IMR-90 (cell line): ENCODE measurements around the gene TMUB1. TPM values are rescaled to one million over a fixed set of nuclear protein-coding genes. Genes with fewer than 3 reads are reported as not detected.

Source experiments
- ATAC-seq: fragments of 200-7000 bp; cut with Tn5 transposase; 2 replicates; pipeline ENCODE4 v1.9.1; 2020; ENCODE audit warnings: low read depth, mild to moderate bottlenecking, moderate library complexity
- BruUV-seq: library from RNA; stranded (reverse); fragments of 400-500 nt; replicated peaks from 2 replicates; lab custom pipeline; 2021; lab: Mats Ljungman, UMichigan
- CTCF ChIA-PET: fragments of 300-600 bp; formaldehyde crosslinking; extraction: SDS; loops from one replicate; lab custom pipeline; 2021; ENCODE audit warnings: antibody characterized with exemption; lab: Yijun Ruan, JAX
- POLR2A ChIA-PET: fragments of 300-600 bp; sonication (Branson Sonifier 250); formaldehyde crosslinking; loops from one replicate; lab custom pipeline; 2022; ENCODE audit warnings: antibody characterized with exemption; ENCODE audit not compliant: unreplicated experiment; lab: Charles Lee
- DNase-seq: peaks from one replicate; pipeline ENCODE4 v3.0.0; 2013
- H2AFZ ChIP-seq: replicated peaks from 2 replicates; pipeline ENCODE3; 2013; ENCODE audit warnings: low read length, mild to moderate bottlenecking; ENCODE audit not compliant: poor library complexity
- H2AK5ac ChIP-seq: 2 replicates; pipeline ENCODE4 v1.6.1; 2013; ENCODE audit warnings: low read depth, low read length, inconsistent platforms
- H2AK9ac ChIP-seq: replicated peaks from 2 replicates; pipeline ENCODE3; 2013; ENCODE audit warnings: mild to moderate bottlenecking, low read depth, low read length, moderate library complexity; ENCODE audit not compliant: poor library complexity
- H2BK120ac ChIP-seq: 2 replicates; pipeline ENCODE4 v1.6.1; 2013; ENCODE audit warnings: low read depth, low read length, inconsistent platforms
- H2BK15ac ChIP-seq: 3 replicates; pipeline ENCODE4 v1.6.1; 2013; ENCODE audit warnings: low read depth, low read length, inconsistent platforms
- H2BK20ac ChIP-seq: 2 replicates; pipeline ENCODE4 v1.6.1; 2013; ENCODE audit warnings: low read depth, mild to moderate bottlenecking, inconsistent platforms, low read length, moderate library complexity
- H2BK5ac ChIP-seq: 2 replicates; pipeline ENCODE4 v1.6.1; 2013; ENCODE audit warnings: mild to moderate bottlenecking, low read depth, low read length, inconsistent platforms; ENCODE audit not compliant: poor library complexity, severe bottlenecking
- H3K14ac ChIP-seq: replicated peaks from 2 replicates; pipeline ENCODE4 v1.6.1; 2013; ENCODE audit warnings: low read depth, low read length, inconsistent platforms
- H3K18ac ChIP-seq: 2 replicates; pipeline ENCODE4 v1.6.1; 2013; ENCODE audit warnings: low read depth, low read length, control low read depth
- H3K23ac ChIP-seq: 2 replicates; pipeline ENCODE4 v1.6.1; 2013; ENCODE audit warnings: low read depth, low read length, inconsistent platforms
- H3K27ac ChIP-seq: 2 replicates; pipeline ENCODE4 v1.5.1; 2013; ENCODE audit warnings: mild to moderate bottlenecking, control low read depth, low read length; ENCODE audit not compliant: insufficient read depth
- H3K27me3 ChIP-seq: 2 replicates; pipeline ENCODE4 v1.6.1; 2013; ENCODE audit warnings: low read length; ENCODE audit not compliant: control insufficient read depth, insufficient read depth
- H3K36me3 ChIP-seq: 2 replicates; pipeline ENCODE4 v1.6.1; 2013; ENCODE audit warnings: low read length, mixed read lengths; ENCODE audit not compliant: control insufficient read depth, insufficient read depth
- H3K4ac ChIP-seq: 2 replicates; pipeline ENCODE4 v1.6.1; 2013; ENCODE audit warnings: low read depth, low read length, inconsistent platforms
- H3K4me1 ChIP-seq: 2 replicates; pipeline ENCODE4 v1.6.1; 2013; ENCODE audit warnings: low read length, mixed read lengths; ENCODE audit not compliant: control insufficient read depth, insufficient read depth
- H3K4me2 ChIP-seq: 2 replicates; pipeline ENCODE4 v1.6.1; 2013; ENCODE audit warnings: low read depth, mild to moderate bottlenecking, control low read depth, low read length, moderate library complexity
- H3K4me3 ChIP-seq: 2 replicates; pipeline ENCODE4 v1.5.1; 2013; ENCODE audit warnings: low read depth, mild to moderate bottlenecking, control low read depth, low read length, moderate library complexity; ENCODE audit not compliant: insufficient read depth
- H3K56ac ChIP-seq: 2 replicates; pipeline ENCODE4 v1.6.1; 2013; ENCODE audit warnings: low read length, inconsistent platforms; ENCODE audit not compliant: insufficient read depth; ENCODE audit errors: extremely low read depth
- H3K79me1 ChIP-seq, 2 experiments: 2 replicates each; pipeline ENCODE4 v1.6.1; 2013; ENCODE audit warnings: low read length in 2 of 2, inconsistent platforms in 1 of 2, low read depth in 1 of 2
- H3K9ac ChIP-seq: 2 replicates; pipeline ENCODE4 v1.6.1; 2013; ENCODE audit warnings: low read depth, low read length, control low read depth
- H3K9me1 ChIP-seq: 2 replicates; pipeline ENCODE4 v1.6.1; 2013; ENCODE audit warnings: low read length, inconsistent platforms; ENCODE audit not compliant: insufficient read depth
- H3K9me3 ChIP-seq: 2 replicates; pipeline ENCODE4 v1.6.1; 2013; ENCODE audit warnings: low read length; ENCODE audit not compliant: control insufficient read depth, insufficient read depth
- H4K20me1 ChIP-seq: 2 replicates; pipeline ENCODE4 v1.6.1; 2013; ENCODE audit warnings: low read length, inconsistent platforms; ENCODE audit not compliant: insufficient read depth
- H4K5ac ChIP-seq: 2 replicates; pipeline ENCODE4 v1.6.1; 2013; ENCODE audit warnings: mild to moderate bottlenecking, low read depth, low read length, control low read depth
- H4K8ac ChIP-seq, 2 experiments: 2 replicates each; pipeline ENCODE4 v1.6.1; 2013; ENCODE audit warnings: low read depth in 2 of 2, low read length in 2 of 2, control low read depth in 1 of 2, inconsistent platforms in 1 of 2
- H4K91ac ChIP-seq: 2 replicates; pipeline ENCODE4 v1.6.1; 2013; ENCODE audit warnings: low read depth, low read length, inconsistent platforms; ENCODE audit not compliant: insufficient read depth
- BHLHE40 ChIP-seq: fragments of 150-350 bp; IDR thresholded peaks from 2 replicates; pipeline ENCODE4 v1.6.1; 2016; ENCODE audit warnings: mild to moderate bottlenecking, low read depth, low read length
- CEBPB ChIP-seq: IDR thresholded peaks from 2 replicates; pipeline ENCODE4 v1.6.1; 2012; ENCODE audit warnings: low read depth, low read length, improper control_type of control experiment
- CHD1 ChIP-seq: IDR thresholded peaks from 2 replicates; pipeline ENCODE4 v1.6.1; 2012; ENCODE audit warnings: low read depth, low read length, improper control_type of control experiment
- ELK1 ChIP-seq: fragments of 150-350 bp; IDR thresholded peaks from 2 replicates; pipeline ENCODE4 v1.6.1; 2016; ENCODE audit warnings: low read depth, mild to moderate bottlenecking, low read length, moderate library complexity, borderline replicate concordance
- FOS ChIP-seq: fragments of 150-350 bp; IDR thresholded peaks from 2 replicates; pipeline ENCODE4 v1.6.1; 2016; ENCODE audit warnings: low read depth, low read length
- MAZ ChIP-seq: IDR thresholded peaks from 2 replicates; pipeline ENCODE4 v1.6.1; 2012; ENCODE audit warnings: low read depth, mild to moderate bottlenecking, low read length, improper control_type of control experiment, moderate library complexity, borderline replicate concordance
- MXI1 ChIP-seq: IDR thresholded peaks from 2 replicates; pipeline ENCODE4 v1.6.1; 2012; ENCODE audit warnings: low read depth, mild to moderate bottlenecking, low read length, moderate library complexity, borderline replicate concordance
- POLR2A ChIP-seq: IDR thresholded peaks from 2 replicates; pipeline ENCODE4 v1.6.1; 2012; ENCODE audit warnings: mild to moderate bottlenecking, low read depth, low read length
- RAD21 ChIP-seq: IDR thresholded peaks from 2 replicates; pipeline ENCODE4 v1.6.1; 2012; ENCODE audit warnings: low read length, improper control_type of control experiment
- RCOR1 ChIP-seq: IDR thresholded peaks from 2 replicates; pipeline ENCODE4 v1.6.1; 2012; ENCODE audit warnings: mild to moderate bottlenecking, low read length, improper control_type of control experiment; ENCODE audit not compliant: insufficient replicate concordance
- SMC3 ChIP-seq: fragments of 150-350 bp; IDR thresholded peaks from 2 replicates; pipeline ENCODE4 v1.6.1; 2016; ENCODE audit warnings: low read depth, mild to moderate bottlenecking, antibody characterized with exemption, low read length, moderate library complexity
- WGBS, 2 experiments: methylation state at CpG; one replicate each; pipeline versions ENCODE4 v1.1.5 to v1.1.7; 2013; ENCODE audit warnings: missing lambda C conversion rate in 2 of 2; ENCODE audit not compliant: insufficient read length in 1 of 2; ENCODE audit errors: extremely low coverage in 2 of 2; 5-methylcytosine and 5-hydroxymethylcytosine counted together
- dilution Hi-C: fragments of 300-500 bp; cut with HindIII; formaldehyde crosslinking; loops from one replicate; pipeline ENCODE4 v1.14.3; 2018; ENCODE audit warnings: low sequenced_read_pairs; ENCODE audit not compliant: unreplicated experiment
- in situ Hi-C: fragments of 300-500 bp; cut with MboI; formaldehyde crosslinking; loops from 3 replicates; pipeline ENCODE4 v1.14.3; 2019; ENCODE audit warnings: low sequenced_read_pairs, inconsistent platforms, mixed read lengths
- intact Hi-C: fragments of 100-400 bp; cut with micrococcal nuclease; formaldehyde crosslinking; loops from 2 replicates; pipeline ENCODE4 v1.10.0; 2022
- polyA plus RNA-seq, 3 experiments: library from polyadenylated mRNA; depleted of rRNA; stranded (reverse); fragments of >200 nt; gene quantifications; 2 replicates each; pipeline ENCODE4 v1.2.3, GENCODE V29; 2012; ENCODE audit warnings: low replicate concordance in 1 of 3
- total RNA-seq: library from RNA; depleted of rRNA; stranded (reverse); fragments of >200 nt; gene quantifications from 2 replicates; pipeline ENCODE4 v1.2.3, GENCODE V29; 2012
- TF ChIP-seq, protein P1 (sequence below): conservative IDR thresholded peaks from 2 replicates; pipeline ENCODE4 v1.5.1; 2012; ENCODE audit warnings: mild to moderate bottlenecking, low read depth, low read length, improper control_type of control experiment

The TMUB1 gene
- total and polyA plus RNA-seq, 2 of the 4 experiments (the other 2 are of a cell fraction): 6.8 to 29.8 TPM

- no peak overlapping the region for H2AFZ ChIP-seq
- no peak overlapping the region for H2BK20ac ChIP-seq
- H3K36me3 ChIP-seq: peaks cover 73% of the 10 kb centered on the region
- CTCF ChIA-PET: no interaction called here
- DNase-seq: no peak
- BruUV-seq: no TSS peak
- H4K91ac ChIP-seq: no peak overlapping the region
- no peak overlapping the region for H2BK15ac ChIP-seq
- no peak overlapping the region for H2AK5ac ChIP-seq
- no peak overlapping the region for H2BK5ac ChIP-seq
- in situ Hi-C loops: loop anchor here (10.0 to 25.0 kb wide), 2 partner anchors 184 to 334 kb away; no protein-coding TSS in a partner anchor
- H3K23ac ChIP-seq: no peak overlapping the region
- no peak overlapping the region for H3K4ac ChIP-seq
- TF ChIP-seq CHD1 (no peak), BHLHE40 (no peak), RCOR1 (no peak), SMC3 (no peak), CEBPB (no peak), RAD21 (no peak), MXI1 (no peak), ELK1 (no peak), FOS (no peak), MAZ (no peak), POLR2A (no peak)
- TF ChIP-seq, protein P1, sequence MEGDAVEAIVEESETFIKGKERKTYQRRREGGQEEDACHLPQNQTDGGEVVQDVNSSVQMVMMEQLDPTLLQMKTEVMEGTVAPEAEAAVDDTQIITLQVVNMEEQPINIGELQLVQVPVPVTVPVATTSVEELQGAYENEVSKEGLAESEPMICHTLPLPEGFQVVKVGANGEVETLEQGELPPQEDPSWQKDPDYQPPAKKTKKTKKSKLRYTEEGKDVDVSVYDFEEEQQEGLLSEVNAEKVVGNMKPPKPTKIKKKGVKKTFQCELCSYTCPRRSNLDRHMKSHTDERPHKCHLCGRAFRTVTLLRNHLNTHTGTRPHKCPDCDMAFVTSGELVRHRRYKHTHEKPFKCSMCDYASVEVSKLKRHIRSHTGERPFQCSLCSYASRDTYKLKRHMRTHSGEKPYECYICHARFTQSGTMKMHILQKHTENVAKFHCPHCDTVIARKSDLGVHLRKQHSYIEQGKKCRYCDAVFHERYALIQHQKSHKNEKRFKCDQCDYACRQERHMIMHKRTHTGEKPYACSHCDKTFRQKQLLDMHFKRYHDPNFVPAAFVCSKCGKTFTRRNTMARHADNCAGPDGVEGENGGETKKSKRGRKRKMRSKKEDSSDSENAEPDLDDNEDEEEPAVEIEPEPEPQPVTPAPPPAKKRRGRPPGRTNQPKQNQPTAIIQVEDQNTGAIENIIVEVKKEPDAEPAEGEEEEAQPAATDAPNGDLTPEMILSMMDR: no peak
- peaks cover 44% of the 10 kb centered on the region for H4K20me1 ChIP-seq
- no peak for ATAC-seq
- no peaks in the 10 kb centered on the region for H3K9me1 ChIP-seq
- H3K27me3 ChIP-seq: no peaks in the 10 kb centered on the region
- no peak overlapping the region for H4K5ac ChIP-seq
- 93% methylated on average over 18 of the region's 22 CpGs; no CpG with 5 or more reads in 1 of the 2 experiments for WGBS, 2 experiments
- intact Hi-C loops: loop anchor here (5.0 kb wide), 1 partner anchor 181 kb away; no protein-coding TSS in a partner anchor
- dilution Hi-C loops: no loop called here
- no peaks in the 10 kb centered on the region for H3K9me3 ChIP-seq
- POLR2A ChIA-PET: interaction anchor here (0.6 kb wide), 1 partner anchor 142 kb away, joined by 6 read pairs; no protein-coding TSS in a partner anchor
- no peak overlapping the region for H3K56ac ChIP-seq
- no peak overlapping the region for H3K14ac ChIP-seq
- no peak overlapping the region for H3K4me2 ChIP-seq
- peaks cover 14 to 51% of the 10 kb centered on the region in 2 experiments for H3K79me1 ChIP-seq
- no peak overlapping the region for H2AK9ac ChIP-seq
- no peak overlapping the region for H3K27ac ChIP-seq
- H2BK120ac ChIP-seq: no peak overlapping the region
- no peak overlapping the region for H3K18ac ChIP-seq
- H3K4me3 ChIP-seq: no peak overlapping the region
- H4K8ac ChIP-seq: no peak overlapping the region
- H3K4me1 ChIP-seq: peaks cover under 1% of the 10 kb centered on the region; the same call in 1 of the 2 replicates
- no peak overlapping the region for H3K9ac ChIP-seq
Observed at GRCh38 chr7:151120896-151121295, 37.6 kb upstream of the TMUB1 start.
